WTC11 (cell line): ENCODE results near the gene FPR1. TPM values are rescaled to one million over a fixed set of nuclear protein-coding genes. Genes with fewer than 3 reads are reported as not detected.

Source experiments
- ATAC-seq: fragments of 200-7000 bp; cut with Tn5 transposase; 2 replicates; pipeline ENCODE4 v1.10.0; 2021; ENCODE audit warnings: mild to moderate bottlenecking, moderate library complexity
- CTCF ChIA-PET: fragments of 300-600 bp; sonication (Branson Sonifier 250); formaldehyde crosslinking; loops from one replicate; lab custom pipeline; 2021; ENCODE audit warnings: antibody characterized with exemption; lab: Charles Lee
- POLR2A ChIA-PET: fragments of 350-600 bp; sonication (Branson Sonifier 250); formaldehyde crosslinking; loops from one replicate; lab custom pipeline; 2021; ENCODE audit warnings: antibody characterized with exemption; lab: Charles Lee
- DNase-seq: peaks from one replicate; pipeline ENCODE4 v3.0.0; 2021; ENCODE audit warnings: low spot score
- H3K27ac Mint-ChIP-seq: 2 replicates; pipeline ENCODE4 v1.8.0; 2021; ENCODE audit warnings: mixed read lengths
- H3K27me3 Mint-ChIP-seq: 2 replicates; pipeline ENCODE4 v1.8.0; 2021; ENCODE audit warnings: low read depth, mild to moderate bottlenecking, moderate library complexity, mixed read lengths
- H3K36me3 Mint-ChIP-seq: 2 replicates; pipeline ENCODE4 v1.8.0; 2021; ENCODE audit warnings: mixed read lengths
- H3K4me1 Mint-ChIP-seq: 2 replicates; pipeline ENCODE4 v1.8.0; 2022; ENCODE audit warnings: mixed read lengths
- H3K4me3 Mint-ChIP-seq: 2 replicates; pipeline ENCODE4 v1.8.0; 2021; ENCODE audit warnings: mild to moderate bottlenecking, moderate library complexity, mixed read lengths
- H3K9me3 Mint-ChIP-seq: 2 replicates; pipeline ENCODE4 v1.8.0; 2021; ENCODE audit warnings: mixed read lengths
- ARID4B ChIP-seq: sonication (generic); formaldehyde crosslinking; IDR thresholded peaks from 2 replicates; pipeline ENCODE4 v1.8.0; 2023; ENCODE audit warnings: missing genetic modification reagents, mild to moderate bottlenecking, borderline replicate concordance
- ELF4 ChIP-seq: sonication (generic); formaldehyde crosslinking; IDR thresholded peaks from 2 replicates; pipeline ENCODE4 v1.8.1; 2022; ENCODE audit warnings: low read depth, mild to moderate bottlenecking, moderate library complexity, missing genetic modification reagents
- ETV6 ChIP-seq: sonication (generic); formaldehyde crosslinking; IDR thresholded peaks from 2 replicates; pipeline ENCODE4 v1.8.1; 2022; ENCODE audit warnings: mild to moderate bottlenecking, missing genetic modification reagents
- FOXJ3 ChIP-seq: sonication (generic); formaldehyde crosslinking; IDR thresholded peaks from 2 replicates; pipeline ENCODE4 v1.9.0; 2021; ENCODE audit warnings: missing genetic modification reagents, mild to moderate bottlenecking, borderline replicate concordance
- IRF1 ChIP-seq: sonication (generic); formaldehyde crosslinking; IDR thresholded peaks from 2 replicates; pipeline ENCODE4 v1.8.0; 2023; ENCODE audit warnings: missing genetic modification reagents
- JAZF1 ChIP-seq: fragments of 250-450 bp; sonication (Bioruptor Pico); IDR thresholded peaks from 2 replicates; pipeline ENCODE4 v1.9.0; 2021; ENCODE audit warnings: moderate library complexity, mild to moderate bottlenecking, inconsistent platforms
- JUN ChIP-seq: sonication (generic); formaldehyde crosslinking; IDR thresholded peaks from 2 replicates; pipeline ENCODE4 v1.8.0; 2023; ENCODE audit warnings: mild to moderate bottlenecking, missing genetic modification reagents
- NR1H2 ChIP-seq: sonication (generic); formaldehyde crosslinking; IDR thresholded peaks from 2 replicates; pipeline ENCODE4 v1.9.0; 2021; ENCODE audit warnings: mild to moderate bottlenecking, moderate library complexity, missing genetic modification reagents
- RORB ChIP-seq: fragments of 250-450 bp; sonication (Bioruptor Pico); IDR thresholded peaks from 2 replicates; pipeline ENCODE4 v1.9.0; 2021; ENCODE audit warnings: mild to moderate bottlenecking
- SMAD3 ChIP-seq: sonication (generic); formaldehyde crosslinking; IDR thresholded peaks from 2 replicates; pipeline ENCODE4 v1.8.0; 2022; ENCODE audit warnings: missing genetic modification reagents, mild to moderate bottlenecking, borderline replicate concordance
- SMAD4 ChIP-seq: sonication (generic); formaldehyde crosslinking; IDR thresholded peaks from 2 replicates; pipeline ENCODE4 v1.8.0; 2022; ENCODE audit warnings: mild to moderate bottlenecking, missing genetic modification reagents
- SP1 ChIP-seq: sonication (generic); formaldehyde crosslinking; conservative IDR thresholded peaks from 2 replicates; pipeline ENCODE4 v1.8.1; 2022; ENCODE audit warnings: missing genetic modification reagents
- TEAD4 ChIP-seq: sonication (generic); formaldehyde crosslinking; IDR thresholded peaks from 2 replicates; pipeline ENCODE4 v1.8.0; 2022; ENCODE audit warnings: mild to moderate bottlenecking, missing genetic modification reagents
- TP53 ChIP-seq: sonication (generic); formaldehyde crosslinking; IDR thresholded peaks from 2 replicates; pipeline ENCODE4 v1.8.1; 2023; ENCODE audit warnings: mild to moderate bottlenecking, missing genetic modification reagents
- ZMAT4 ChIP-seq: fragments of 250-450 bp; sonication (Bioruptor Pico); IDR thresholded peaks from 2 replicates; pipeline ENCODE4 v1.9.0; 2021; ENCODE audit warnings: mild to moderate bottlenecking
- ZNF138 ChIP-seq: sonication (generic); formaldehyde crosslinking; conservative IDR thresholded peaks from 2 replicates; pipeline ENCODE4 v1.8.1; 2022; ENCODE audit warnings: mild to moderate bottlenecking, moderate library complexity, missing genetic modification reagents
- ZNF219 ChIP-seq: sonication (generic); formaldehyde crosslinking; IDR thresholded peaks from 2 replicates; pipeline ENCODE4 v1.8.0; 2023; ENCODE audit warnings: missing genetic modification reagents, mild to moderate bottlenecking, borderline replicate concordance
- ZNF317 ChIP-seq: sonication (generic); formaldehyde crosslinking; IDR thresholded peaks from 2 replicates; pipeline ENCODE4 v1.8.1; 2023; ENCODE audit warnings: low read depth, mild to moderate bottlenecking, moderate library complexity, missing genetic modification reagents, borderline replicate concordance
- ZNF423 ChIP-seq: fragments of 250-450 bp; sonication (Bioruptor Pico); IDR thresholded peaks from 2 replicates; pipeline ENCODE4 v2.1.2; 2022; ENCODE audit warnings: mild to moderate bottlenecking, moderate library complexity
- ZNF671 ChIP-seq: fragments of 250-450 bp; sonication (Bioruptor Pico); IDR thresholded peaks from 2 replicates; pipeline ENCODE4 v1.8.0; 2021; ENCODE audit warnings: mild to moderate bottlenecking
- total RNA-seq: library from RNA; stranded (reverse); gene quantifications from 3 replicates; pipeline ENCODE4 v1.2.3, GENCODE V29; 2021
- TF ChIP-seq, protein P1 (sequence below): fragments of 250-450 bp; sonication (Bioruptor Pico); IDR thresholded peaks from 2 replicates; pipeline ENCODE4 v1.8.0; 2021; ENCODE audit warnings: mild to moderate bottlenecking
- TF ChIP-seq, protein P2 (sequence below): sonication (generic); formaldehyde crosslinking; IDR thresholded peaks from 2 replicates; pipeline ENCODE4 v1.8.1; 2023; ENCODE audit warnings: mild to moderate bottlenecking, missing genetic modification reagents, moderate library complexity
- TF ChIP-seq, protein P3 (sequence below): sonication (generic); formaldehyde crosslinking; IDR thresholded peaks from 2 replicates; pipeline ENCODE4 v1.8.1; 2022; ENCODE audit warnings: mild to moderate bottlenecking, moderate library complexity, missing genetic modification reagents

The FPR1 gene
- total RNA-seq, 1 experiment from 2014 or later, result 0.72 TPM

GRCh38 chr19:51716925-51717324 lies 34.8 kb downstream of the FPR1 start (continued):
- TF ChIP-seq, protein P1, sequence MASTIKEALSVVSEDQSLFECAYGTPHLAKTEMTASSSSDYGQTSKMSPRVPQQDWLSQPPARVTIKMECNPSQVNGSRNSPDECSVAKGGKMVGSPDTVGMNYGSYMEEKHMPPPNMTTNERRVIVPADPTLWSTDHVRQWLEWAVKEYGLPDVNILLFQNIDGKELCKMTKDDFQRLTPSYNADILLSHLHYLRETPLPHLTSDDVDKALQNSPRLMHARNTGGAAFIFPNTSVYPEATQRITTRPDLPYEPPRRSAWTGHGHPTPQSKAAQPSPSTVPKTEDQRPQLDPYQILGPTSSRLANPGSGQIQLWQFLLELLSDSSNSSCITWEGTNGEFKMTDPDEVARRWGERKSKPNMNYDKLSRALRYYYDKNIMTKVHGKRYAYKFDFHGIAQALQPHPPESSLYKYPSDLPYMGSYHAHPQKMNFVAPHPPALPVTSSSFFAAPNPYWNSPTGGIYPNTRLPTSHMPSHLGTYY (CRISPR knock-in tag), result no peak
- TF ChIP-seq SMAD4 (CRISPR knock-in tag), result no peak
- TF ChIP-seq ARID4B (CRISPR knock-in tag), result no peak
- no peak for TF ChIP-seq SP1
- TF ChIP-seq, protein P2, sequence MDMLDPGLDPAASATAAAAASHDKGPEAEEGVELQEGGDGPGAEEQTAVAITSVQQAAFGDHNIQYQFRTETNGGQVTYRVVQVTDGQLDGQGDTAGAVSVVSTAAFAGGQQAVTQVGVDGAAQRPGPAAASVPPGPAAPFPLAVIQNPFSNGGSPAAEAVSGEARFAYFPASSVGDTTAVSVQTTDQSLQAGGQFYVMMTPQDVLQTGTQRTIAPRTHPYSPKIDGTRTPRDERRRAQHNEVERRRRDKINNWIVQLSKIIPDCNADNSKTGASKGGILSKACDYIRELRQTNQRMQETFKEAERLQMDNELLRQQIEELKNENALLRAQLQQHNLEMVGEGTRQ (CRISPR knock-in tag), result no peak
- no peak for TF ChIP-seq JAZF1
- no peak for TF ChIP-seq NR1H2 (CRISPR knock-in tag)
- no peak for TF ChIP-seq SMAD3
- no peak for TF ChIP-seq ZNF317 (CRISPR knock-in tag)
- TF ChIP-seq ZNF671, result no peak

DNA sequence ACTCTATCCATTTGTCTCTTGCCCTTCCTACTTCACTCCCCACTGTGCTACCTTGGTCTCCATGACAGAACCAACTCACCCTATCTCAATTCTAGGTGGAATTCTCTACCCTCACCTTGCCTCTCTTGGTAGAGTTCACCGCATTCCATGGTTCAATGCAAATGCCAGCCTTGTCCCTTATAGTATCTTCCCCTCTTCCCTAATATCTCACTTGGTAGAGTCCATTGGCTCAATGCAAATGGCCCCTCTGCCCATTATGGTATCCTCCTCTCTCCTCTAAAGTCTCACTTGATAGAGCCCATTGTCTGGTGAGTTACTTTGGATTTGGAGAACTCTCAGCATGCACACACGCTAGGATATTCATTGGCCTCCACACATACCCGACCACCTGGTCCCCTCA lies 35.8 kb downstream of the FPR1 start:
- ChIA-PET CTCF (no interaction called here), POLR2A (no interaction called here)
- TF ChIP-seq TP53 (CRISPR knock-in tag) (no peak), SP1 (no peak), IRF1 (CRISPR knock-in tag) (no peak), ETV6 (no peak), ZNF423 (no peak), ZNF317 (CRISPR knock-in tag) (no peak), ZMAT4 (CRISPR knock-in tag) (no peak)
- TF ChIP-seq, protein P2 (CRISPR knock-in tag), result no peak
- no peak for DNase-seq
- Mint-ChIP-seq H3K4me1 (peaks cover 7% of the 10 kb centered on the region), H3K36me3 (no peaks in the 10 kb centered on the region), H3K9me3 (no peaks in the 10 kb centered on the region), H3K4me3 (no peak overlapping the region), H3K27me3 (peaks cover 68% of the 10 kb centered on the region), H3K27ac (no peak overlapping the region)
- ATAC-seq, result no peak

DNA sequence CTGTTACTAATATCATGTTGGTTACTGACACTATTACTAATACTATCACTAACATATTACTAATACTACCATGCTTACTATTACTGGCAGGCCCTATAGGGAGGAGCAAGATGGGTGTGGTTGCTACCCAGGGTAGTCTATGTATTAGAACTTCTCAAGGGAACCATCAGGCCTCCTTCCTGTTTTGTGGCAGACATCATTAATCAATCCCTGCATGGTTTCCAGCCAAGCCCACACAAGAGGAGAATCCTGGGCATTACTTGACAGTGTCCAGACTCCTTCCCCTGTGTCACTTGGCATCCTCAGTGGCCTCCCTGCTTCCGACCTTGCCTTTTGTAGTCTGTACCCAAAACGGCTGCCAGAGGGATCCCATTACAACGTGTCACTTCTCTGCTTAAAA lies 36.8 kb downstream of the FPR1 start:
- peaks cover 7% of the 10 kb centered on the region for H3K4me1 Mint-ChIP-seq
- no peak for ATAC-seq
- H3K27me3 Mint-ChIP-seq, result peaks cover 67% of the 10 kb centered on the region
- ChIA-PET POLR2A (no interaction called here), CTCF (interaction anchor here (6.1 kb wide), 1 partner anchor 63 kb away, joined by 46 read pairs; no protein-coding TSS in a partner anchor)
- H3K9me3 Mint-ChIP-seq, result no peaks in the 10 kb centered on the region
- TF ChIP-seq FOXJ3 (CRISPR knock-in tag) (no peak), ZNF219 (CRISPR knock-in tag) (no peak), NR1H2 (CRISPR knock-in tag) (no peak), ELF4 (CRISPR knock-in tag) (no peak), ZNF138 (no peak), JUN (no peak), RORB (CRISPR knock-in tag) (no peak), TEAD4 (CRISPR knock-in tag) (no peak)
- TF ChIP-seq, protein P3, sequence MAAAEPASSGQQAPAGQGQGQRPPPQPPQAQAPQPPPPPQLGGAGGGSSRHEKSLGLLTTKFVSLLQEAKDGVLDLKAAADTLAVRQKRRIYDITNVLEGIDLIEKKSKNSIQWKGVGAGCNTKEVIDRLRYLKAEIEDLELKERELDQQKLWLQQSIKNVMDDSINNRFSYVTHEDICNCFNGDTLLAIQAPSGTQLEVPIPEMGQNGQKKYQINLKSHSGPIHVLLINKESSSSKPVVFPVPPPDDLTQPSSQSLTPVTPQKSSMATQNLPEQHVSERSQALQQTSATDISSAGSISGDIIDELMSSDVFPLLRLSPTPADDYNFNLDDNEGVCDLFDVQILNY (CRISPR knock-in tag), result no peak
- TF ChIP-seq, all 79 proteins: peak for 0
- no peak overlapping the region for H3K27ac Mint-ChIP-seq
- no peaks in the 10 kb centered on the region for H3K36me3 Mint-ChIP-seq
- no peak for DNase-seq
- H3K4me3 Mint-ChIP-seq, result no peak overlapping the region
